HepG2 (cell line): ENCODE results near the gene COQ7. TPM values are rescaled to one million over a fixed set of nuclear protein-coding genes. Genes with fewer than 3 reads are reported as not detected.

ENCODE experiments used
- ARNT2 ChIP-seq: sonication (generic); formaldehyde crosslinking; IDR thresholded peaks from 2 replicates; pipeline ENCODE4 v1.8.0; 2022; ENCODE audit warnings: mild to moderate bottlenecking, low read depth, missing genetic modification reagents, moderate library complexity
- CERS6 ChIP-seq: sonication (generic); formaldehyde crosslinking; IDR thresholded peaks from 2 replicates; pipeline ENCODE4 v1.5.0; 2020; ENCODE audit warnings: missing genetic modification reagents
- CREM ChIP-seq, 2 experiments: sonication (generic) in 1 of 2; formaldehyde crosslinking in 1 of 2; IDR thresholded peaks; 2 replicates each; pipeline versions ENCODE4 v1.4.0 to v1.6.1; 2016 to 2020; ENCODE audit warnings: antibody characterized with exemption in 1 of 2, mild to moderate bottlenecking in 1 of 2, missing genetic modification reagents in 1 of 2
- EHMT2 ChIP-seq: fragments of 200-600 bp; sonication (generic); IDR thresholded peaks from 2 replicates; pipeline ENCODE4 v1.7.0; 2017; ENCODE audit warnings: antibody characterized with exemption, low read depth, low read length, borderline replicate concordance
- GATAD1 ChIP-seq: IDR thresholded peaks from 2 replicates; pipeline ENCODE4 v1.6.1; 2016; ENCODE audit warnings: missing genetic modification reagents, missing compliant biosample characterization
- ISX ChIP-seq: sonication (generic); formaldehyde crosslinking; conservative IDR thresholded peaks from 2 replicates; pipeline ENCODE4 v1.5.0; 2020; ENCODE audit warnings: missing genetic modification reagents
- MXI1 ChIP-seq: IDR thresholded peaks from 3 replicates; pipeline ENCODE4 v1.6.1; 2012; ENCODE audit warnings: low read depth, low read length, inconsistent platforms, borderline replicate concordance
- NKX3-1 ChIP-seq: sonication (generic); formaldehyde crosslinking; IDR thresholded peaks from 2 replicates; pipeline ENCODE4 v1.5.0; 2020; ENCODE audit warnings: missing genetic modification reagents
- PCBP1 ChIP-seq: fragments of 200-400 bp; formaldehyde crosslinking; IDR thresholded peaks from 2 replicates; pipeline ENCODE4 v1.6.1; 2017; ENCODE audit warnings: mild to moderate bottlenecking, low read depth, low read length, borderline replicate concordance
- RCOR2 ChIP-seq: IDR thresholded peaks from 2 replicates; pipeline ENCODE4 v1.6.1; 2016; ENCODE audit warnings: missing biosample characterization, missing genetic modification reagents
- SALL1 ChIP-seq: sonication (generic); formaldehyde crosslinking; IDR thresholded peaks from 2 replicates; pipeline ENCODE4 v1.8.0; 2022; ENCODE audit warnings: mild to moderate bottlenecking, missing genetic modification reagents
- SNAPC4 ChIP-seq: sonication (generic); formaldehyde crosslinking; IDR thresholded peaks from 2 replicates; pipeline ENCODE4 v1.4.0; 2020; ENCODE audit warnings: mild to moderate bottlenecking, missing genetic modification reagents
- SP2 ChIP-seq: sonication (generic); formaldehyde crosslinking; IDR thresholded peaks from 2 replicates; pipeline ENCODE4 v1.5.1; 2020; ENCODE audit warnings: mild to moderate bottlenecking, missing genetic modification reagents
- TBP ChIP-seq: sonication (generic); formaldehyde crosslinking; IDR thresholded peaks from 2 replicates; pipeline ENCODE4 v1.5.0; 2020; ENCODE audit warnings: missing genetic modification reagents
- TEAD2 ChIP-seq: sonication (generic); formaldehyde crosslinking; IDR thresholded peaks from 2 replicates; pipeline ENCODE4 v1.9.0; 2021; ENCODE audit warnings: missing genetic modification reagents
- THAP11 ChIP-seq: IDR thresholded peaks from 2 replicates; pipeline ENCODE4 v1.6.1; 2016; ENCODE audit warnings: missing biosample characterization, missing genetic modification reagents
- TRAFD1 ChIP-seq: sonication (generic); formaldehyde crosslinking; IDR thresholded peaks from 2 replicates; pipeline ENCODE4 v1.5.1; 2020; ENCODE audit warnings: missing genetic modification reagents, mild to moderate bottlenecking, borderline replicate concordance
- ZFP36L1 ChIP-seq: sonication (generic); formaldehyde crosslinking; IDR thresholded peaks from 2 replicates; pipeline ENCODE4 v1.8.0; 2022; ENCODE audit warnings: mild to moderate bottlenecking, missing genetic modification reagents, moderate library complexity
- ZNF263 ChIP-seq: sonication (generic); formaldehyde crosslinking; IDR thresholded peaks from 2 replicates; pipeline ENCODE4 v1.4.0; 2020; ENCODE audit warnings: missing genetic modification reagents
- ZNF274 ChIP-seq: sonication (generic); formaldehyde crosslinking; IDR thresholded peaks from 2 replicates; pipeline ENCODE4 v1.5.1; 2020; ENCODE audit warnings: mild to moderate bottlenecking, missing genetic modification reagents
- ZNF549 ChIP-seq: sonication (generic); formaldehyde crosslinking; IDR thresholded peaks from 2 replicates; pipeline ENCODE4 v1.5.0; 2020; ENCODE audit warnings: missing genetic modification reagents
- ZNF572 ChIP-seq: sonication (generic); formaldehyde crosslinking; IDR thresholded peaks from 2 replicates; pipeline ENCODE4 v1.5.1; 2020; ENCODE audit warnings: mild to moderate bottlenecking, missing genetic modification reagents
- ZNF772 ChIP-seq: sonication (generic); formaldehyde crosslinking; IDR thresholded peaks from 2 replicates; pipeline ENCODE4 v1.5.0; 2020; ENCODE audit warnings: mild to moderate bottlenecking, missing genetic modification reagents
- polyA plus RNA-seq, 8 experiments: library from polyadenylated mRNA; depleted of rRNA in 3 of 8; stranded (reverse) in 7 of 8; unstranded in 1 of 8; fragments of >200 nt; fragmentation: Illumina TruSeq in 4 of 8; extraction: Trizol in 4 of 8; gene quantifications; 2 replicates each; pipeline versions ENCODE4 v1.2.1 to v1.2.3, GENCODE V29; 2011 to 2016; ENCODE audit warnings: low read depth in 4 of 8, missing spikeins in 1 of 8, mixed read lengths in 1 of 8; ENCODE audit not compliant: insufficient read depth in 1 of 8
- total RNA-seq, 5 experiments: library from RNA; depleted of rRNA; stranded (reverse); fragments of >200 nt; fragmentation: Illumina TruSeq; extraction: Trizol; gene quantifications; 2 replicates each; pipeline ENCODE4 v1.2.3, GENCODE V29; 2016; ENCODE audit warnings: low read depth in 1 of 5

The COQ7 gene
- total and polyA plus RNA-seq, 2 of the 13 experiments (the other 11 are each of a cell fraction or from before 2014, with no cell fraction given): 20.1 to 45.7 TPM

GRCh38 chr16:19114359-19115147 is 47.1 kb downstream of the COQ7 start (continued):
- no peak for TF ChIP-seq ZFP36L1 (CRISPR knock-in tag)
- no peak for TF ChIP-seq ZNF549 (CRISPR knock-in tag)
- no peak for TF ChIP-seq RCOR2 (CRISPR knock-in tag)
- TF ChIP-seq SNAPC4 (CRISPR knock-in tag): 0 out of 2 replicates have a peak, but pooled peaks have one; percentile 44
- 0 out of 2 replicates have a peak, but pooled peaks have one; percentile 5 for TF ChIP-seq NKX3-1 (CRISPR knock-in tag)
- no peak for TF ChIP-seq ZNF263 (CRISPR knock-in tag)
- TF ChIP-seq ZNF772 (CRISPR knock-in tag): no peak; the same call in 1 of the 2 replicates
- no peak for TF ChIP-seq SP2 (CRISPR knock-in tag)
- TF ChIP-seq CREM (IDR thresholded peaks at IDR 0.05): no peak
- no peak for TF ChIP-seq CREM (CRISPR knock-in tag; IDR thresholded peaks at IDR 0.05)
- TF ChIP-seq CERS6 (CRISPR knock-in tag): no peak
- TF ChIP-seq MXI1: no peak
- no peak; the same call in 1 of the 2 replicates for TF ChIP-seq ZNF572 (CRISPR knock-in tag)
- no peak for TF ChIP-seq TBP (CRISPR knock-in tag)
- no peak; the same call in 1 of the 2 replicates for TF ChIP-seq TRAFD1 (CRISPR knock-in tag)
- peak; percentile 16; the same call in 1 of the 2 replicates for TF ChIP-seq GATAD1 (CRISPR knock-in tag)
- 0 out of 2 replicates have a peak, but pooled peaks have one; percentile 21 for TF ChIP-seq ARNT2 (CRISPR knock-in tag)
- TF ChIP-seq PCBP1: no peak
- TF ChIP-seq ISX (CRISPR knock-in tag): 0 out of 2 replicates have a peak, but pooled peaks have one; percentile 4
- no peak for TF ChIP-seq TEAD2
- no peak for TF ChIP-seq EHMT2
- no peak; the same call in none of the 2 replicates for TF ChIP-seq ZNF274 (CRISPR knock-in tag)
- TF ChIP-seq THAP11 (CRISPR knock-in tag): no peak
- TF ChIP-seq SALL1: no peak; the same call in 1 of the 2 replicates
